GM23248 (cell line): Measurements from ENCODE around the gene PHF12. TPM values are rescaled to one million over a fixed set of nuclear protein-coding genes. Genes with fewer than 3 reads are reported as not detected.

Source experiments
- DNase-seq: peaks from one replicate; pipeline ENCODE4 v3.0.0-alpha.2; 2015
- H2AFZ ChIP-seq: fragments of 200-600 bp; sonication (generic); 2 replicates; pipeline ENCODE4 v1.6.1; 2016; ENCODE audit warnings: antibody characterized with exemption
- H3F3A ChIP-seq: fragments of 200-600 bp; sonication (generic); 2 replicates; pipeline ENCODE4 v1.6.1; 2016; ENCODE audit warnings: mild to moderate bottlenecking, antibody characterized with exemption, mixed run types; ENCODE audit not compliant: insufficient read depth
- H3K27ac ChIP-seq: fragments of 200-600 bp; sonication (generic); 2 replicates; pipeline ENCODE4 v1.5.1; 2016; ENCODE audit warnings: mild to moderate bottlenecking
- H3K27me3 ChIP-seq: fragments of 200-600 bp; sonication (generic); replicated peaks from 2 replicates; pipeline ENCODE4 v1.6.1; 2016; ENCODE audit warnings: mild to moderate bottlenecking; ENCODE audit not compliant: insufficient read depth
- H3K36me3 ChIP-seq: fragments of 200-600 bp; sonication (generic); 2 replicates; pipeline ENCODE4 v1.6.1; 2016; ENCODE audit warnings: low read depth, mild to moderate bottlenecking
- H3K4me1 ChIP-seq: fragments of 200-600 bp; sonication (generic); 2 replicates; pipeline ENCODE4 v1.6.1; 2016; ENCODE audit warnings: mild to moderate bottlenecking; ENCODE audit not compliant: insufficient read depth
- H3K4me2 ChIP-seq: fragments of 200-600 bp; sonication (generic); one replicate; pipeline ENCODE4 v1.6.1; 2016; ENCODE audit warnings: mild to moderate bottlenecking; ENCODE audit not compliant: unreplicated experiment
- H3K4me3 ChIP-seq: fragments of 200-600 bp; sonication (generic); 2 replicates; pipeline ENCODE4 v1.5.1; 2016; ENCODE audit warnings: mild to moderate bottlenecking
- H3K79me2 ChIP-seq: fragments of 200-600 bp; sonication (generic); 2 replicates; pipeline ENCODE4 v1.6.1; 2016; ENCODE audit warnings: mild to moderate bottlenecking; ENCODE audit not compliant: insufficient read depth
- H3K9ac ChIP-seq: fragments of 200-600 bp; sonication (generic); 2 replicates; pipeline ENCODE4 v1.6.1; 2016; ENCODE audit warnings: mild to moderate bottlenecking
- H3K9me2 ChIP-seq: fragments of 200-600 bp; sonication (generic); 2 replicates; pipeline ENCODE4 v1.6.1; 2016; ENCODE audit warnings: mixed run types, mild to moderate bottlenecking, moderate library complexity; ENCODE audit not compliant: insufficient read depth
- H3K9me3 ChIP-seq: fragments of 200-600 bp; sonication (generic); one replicate; pipeline ENCODE4 v1.6.1; 2017; ENCODE audit warnings: low read depth
- H4K20me1 ChIP-seq: fragments of 200-600 bp; sonication (generic); 2 replicates; pipeline ENCODE4 v1.6.0; 2016; ENCODE audit not compliant: insufficient read depth
- EZH2 ChIP-seq: fragments of 200-600 bp; sonication (generic); IDR thresholded peaks from 2 replicates; pipeline ENCODE4 v1.6.1; 2018; ENCODE audit warnings: antibody characterized with exemption, mild to moderate bottlenecking; ENCODE audit not compliant: insufficient read depth, poor library complexity, severe bottlenecking
- EZH2phosphoT487 ChIP-seq: fragments of 200-600 bp; sonication (generic); IDR thresholded peaks from 2 replicates; pipeline ENCODE4 v1.6.1; 2018; ENCODE audit warnings: antibody characterized with exemption, moderate library complexity, mild to moderate bottlenecking, low read depth; ENCODE audit not compliant: insufficient read depth
- WGBS, 2 experiments: methylation state at CpG; one replicate each; pipeline ENCODE4 v1.1.6; 2015 to 2017; ENCODE audit warnings: low lambda C conversion rate in 2 of 2, low coverage in 1 of 2; ENCODE audit errors: missing lambda C conversion rate in 2 of 2; 5-methylcytosine and 5-hydroxymethylcytosine counted together
- in situ Hi-C: fragments of 300-500 bp; cut with MboI; formaldehyde crosslinking; loops from 2 replicates; pipeline ENCODE4 v1.15.0; 2020
- polyA plus RNA-seq: library from polyadenylated mRNA; unstranded; fragments of >200 nt; fragmentation: Nextera tagmentation; extraction: Ambion mirVana; gene quantifications from 2 replicates; pipeline ENCODE4 v1.2.1, GENCODE V29; 2016
- total RNA-seq: library from RNA; depleted of rRNA; stranded (reverse); fragments of >200 nt; shearing (Covaris generic); gene quantifications from 2 replicates; pipeline ENCODE4 v1.2.3, GENCODE V29; 2014

PHF12 gene
- total and polyA plus RNA-seq, 2 experiments from 2014 or later = 6.1 to 27.7 TPM

DNA sequence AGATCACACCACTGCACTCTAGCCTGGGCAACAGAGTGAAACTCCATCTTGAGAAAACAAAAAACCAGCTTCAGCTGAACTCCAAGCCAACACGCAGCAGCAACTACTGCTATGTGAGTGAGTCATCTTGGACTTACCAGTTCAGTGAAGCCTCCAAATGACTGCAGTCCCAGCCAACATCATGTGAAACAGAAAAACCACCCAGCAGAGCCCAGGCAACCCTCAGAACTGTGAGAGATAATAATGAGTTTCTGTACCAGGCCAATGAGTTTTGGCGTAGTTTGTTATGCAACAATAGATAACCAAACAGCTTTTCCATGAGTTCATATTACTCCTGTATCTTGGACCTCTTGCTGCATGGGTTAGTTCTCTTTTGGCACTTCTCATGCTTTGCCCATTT is 23.3 kb downstream of the PHF12 start:
- peaks cover 19% of the 10 kb centered on the region for H3K36me3 ChIP-seq
- peaks cover 34% of the 10 kb centered on the region for H3F3A ChIP-seq
- H3K9me3 ChIP-seq = no peaks in the 10 kb centered on the region
- H3K4me2 ChIP-seq = no peak overlapping the region
- peaks cover 19% of the 10 kb centered on the region for H3K4me1 ChIP-seq
- no peaks in the 10 kb centered on the region for H3K27me3 ChIP-seq
- peak; percentile 48 for DNase-seq
- 88 to 90% methylated on average over 2 of the region's 2 CpGs for WGBS, 2 experiments
- peaks cover 97% of the 10 kb centered on the region for H3K79me2 ChIP-seq
- in situ Hi-C loops = no loop called here
- no peaks in the 10 kb centered on the region for H3K9me2 ChIP-seq
- peaks cover 8% of the 10 kb centered on the region; the same call in 1 of the 2 replicates for H4K20me1 ChIP-seq
- no peak overlapping the region for H3K27ac ChIP-seq
- H2AFZ ChIP-seq = no peak overlapping the region
- H3K9ac ChIP-seq = no peak overlapping the region
- H3K4me3 ChIP-seq = no peak overlapping the region
- no peak for TF ChIP-seq EZH2phosphoT487
- TF ChIP-seq EZH2 = no peak

DNA sequence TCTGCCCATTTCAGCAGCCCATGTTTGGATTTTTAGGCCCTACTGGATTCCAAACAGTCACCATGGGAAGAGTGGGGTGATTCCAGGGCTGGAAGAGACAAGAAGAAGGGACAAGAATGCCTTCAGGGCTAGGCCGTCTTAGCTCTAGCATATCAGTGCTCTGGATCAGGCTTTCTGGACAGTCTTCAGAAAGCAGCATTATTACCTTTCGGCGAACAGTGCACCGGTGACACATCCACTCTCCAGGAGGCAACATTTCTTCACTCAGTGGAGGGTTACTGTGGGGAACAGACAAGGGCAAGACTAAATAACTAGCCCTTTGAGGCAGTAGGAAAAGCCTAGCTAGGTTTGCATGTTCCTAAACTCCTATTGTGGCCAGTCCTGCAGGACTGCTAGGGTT is 24.5 kb downstream of the PHF12 start:
- no peaks in the 10 kb centered on the region for H3K27me3 ChIP-seq
- no peak overlapping the region for H2AFZ ChIP-seq
- H3K4me1 ChIP-seq = peaks cover 19% of the 10 kb centered on the region
- no peak overlapping the region for H3K4me3 ChIP-seq
- no peak overlapping the region for H3K4me2 ChIP-seq
- H3K9me2 ChIP-seq = no peaks in the 10 kb centered on the region
- DNase-seq = no peak
- H3K9me3 ChIP-seq = no peaks in the 10 kb centered on the region
- no peak for TF ChIP-seq EZH2
- 81 to 84% methylated on average over 4 of the region's 4 CpGs for WGBS, 2 experiments
- H3K79me2 ChIP-seq = peaks cover 97% of the 10 kb centered on the region
- in situ Hi-C loops = no loop called here
- no peak overlapping the region for H3K9ac ChIP-seq
- no peak overlapping the region for H3K27ac ChIP-seq
- H4K20me1 ChIP-seq = peaks cover 8% of the 10 kb centered on the region; the same call in 1 of the 2 replicates
- peaks cover 30% of the 10 kb centered on the region for H3K36me3 ChIP-seq
- peaks cover 34% of the 10 kb centered on the region for H3F3A ChIP-seq

- H3K4me2 ChIP-seq = no peak overlapping the region
- H3K27ac ChIP-seq = peak overlapping the region; percentile 73
- H3K27me3 ChIP-seq = no peaks in the 10 kb centered on the region
Observed at GRCh38 chr17:28926366-28926765, 25.0 kb downstream of the PHF12 start.

GRCh38 chr17:28925912-28926365 is 25.4 kb downstream of the PHF12 start:
- H3K9ac ChIP-seq = peak overlapping the region; percentile 32; the same call in 1 of the 2 replicates
- H3K9me2 ChIP-seq = no peaks in the 10 kb centered on the region
- H4K20me1 ChIP-seq = peaks cover 8% of the 10 kb centered on the region; the same call in 1 of the 2 replicates
- peak overlapping the region; percentile 73 for H3K27ac ChIP-seq
- 0 to 8% methylated on average over 2 of the region's 2 CpGs for WGBS, 2 experiments
- H3F3A ChIP-seq = peaks cover 34% of the 10 kb centered on the region
- TF ChIP-seq EZH2 = no peak
- TF ChIP-seq EZH2phosphoT487 = 0 out of 2 replicates have a peak, but pooled peaks have one; percentile 34
- in situ Hi-C loops = no loop called here
- peak overlapping the region; percentile 31 for H3K4me3 ChIP-seq
- H3K4me2 ChIP-seq = peak overlapping the region; percentile 55
- H3K9me3 ChIP-seq = no peaks in the 10 kb centered on the region
- peaks cover 19% of the 10 kb centered on the region for H3K4me1 ChIP-seq
- H3K36me3 ChIP-seq = peaks cover 38% of the 10 kb centered on the region
- no peak overlapping the region for H2AFZ ChIP-seq
- peaks cover 97% of the 10 kb centered on the region for H3K79me2 ChIP-seq
- peak; percentile 90 for DNase-seq
- no peaks in the 10 kb centered on the region for H3K27me3 ChIP-seq

More at GRCh38 chr17:28926366-28926765, 25.0 kb downstream of the PHF12 start:
- TF ChIP-seq EZH2phosphoT487 (0 out of 2 replicates have a peak, but pooled peaks have one; percentile 1), EZH2 (no peak)
- H3K4me3 ChIP-seq = no peak overlapping the region
- peaks cover 34% of the 10 kb centered on the region for H3F3A ChIP-seq
- peaks cover 19% of the 10 kb centered on the region for H3K4me1 ChIP-seq
- no peak for DNase-seq
- H3K9ac ChIP-seq = no peak overlapping the region
- no peak overlapping the region for H2AFZ ChIP-seq
- peaks cover 34% of the 10 kb centered on the region for H3K36me3 ChIP-seq
- in situ Hi-C loops = no loop called here
- no peaks in the 10 kb centered on the region for H3K9me2 ChIP-seq
- H4K20me1 ChIP-seq = peaks cover 8% of the 10 kb centered on the region; the same call in 1 of the 2 replicates
- 95 to 97% methylated on average over 2 of the region's 2 CpGs for WGBS, 2 experiments
- H3K9me3 ChIP-seq = no peaks in the 10 kb centered on the region
- H3K79me2 ChIP-seq = peaks cover 97% of the 10 kb centered on the region
